ENCODE data around the gene TTLL7. TPM values are rescaled to one million over a fixed set of nuclear protein-coding genes. Genes with fewer than 3 reads are reported as not detected.

TTLL7 gene
- total RNA-seq, 6 donors from 2014 or later: 7.5 to 44.3 (median 21.9) TPM

DNA sequence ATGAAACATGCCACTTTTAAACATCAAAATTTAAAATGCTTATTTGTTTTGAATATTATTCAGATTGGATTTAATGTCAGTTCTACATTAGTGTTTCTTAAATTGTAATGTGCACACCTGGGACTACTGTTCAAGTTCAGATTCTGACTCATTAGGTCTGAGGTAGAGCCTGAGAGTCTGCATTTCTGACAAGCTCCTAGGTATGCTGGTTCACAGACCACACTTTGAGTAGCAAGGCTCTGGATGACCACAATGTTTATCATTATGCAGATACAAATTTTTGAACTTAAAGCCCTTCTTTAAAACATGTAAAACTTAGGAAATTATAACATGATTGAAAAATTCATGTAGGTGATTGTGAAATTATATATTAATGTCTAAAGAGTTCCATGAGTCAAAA lies 40.2 kb downstream of the TTLL7 start:
- Histone ChIP-seq H3K4me3 (no peak overlapping the region), H3K27me3 (no peaks in the 10 kb centered on the region), H3K36me3 (no peaks in the 10 kb centered on the region), H3K9me3 (no peaks in the 10 kb centered on the region), H3K27ac (no peak overlapping the region), H3K4me1 (peaks cover 0 to 12% (median 6%) of the 10 kb centered on the region in 4 donors)
- no peak for TF ChIP-seq CTCF (IDR thresholded peaks at IDR 0.05)
- TF ChIP-seq POLR2AphosphoS5 (IDR thresholded peaks at IDR 0.05): no peak
- no peak for TF ChIP-seq EP300 (IDR thresholded peaks at IDR 0.05)
- TF ChIP-seq POLR2A (IDR thresholded peaks at IDR 0.05): no peak
- ATAC-seq (ENCODE audit: low FRiP score in 2 of 2) (no peak), DNase-seq (no peak)

- Histone ChIP-seq H3K4me3 (no peak overlapping the region), H3K36me3 (no peaks in the 10 kb centered on the region), H3K9me3 (no peaks in the 10 kb centered on the region), H3K27me3 (no peaks in the 10 kb centered on the region), H3K4me1 (no peaks in the 10 kb centered on the region), H3K27ac (no peak overlapping the region)
- DNase-seq: no peak
- TF ChIP-seq POLR2AphosphoS5 (IDR thresholded peaks at IDR 0.05) (no peak), POLR2A (IDR thresholded peaks at IDR 0.05) (no peak), EP300 (IDR thresholded peaks at IDR 0.05) (no peak), CTCF (IDR thresholded peaks at IDR 0.05) (no peak)
- no peak for ATAC-seq (ENCODE audit: low FRiP score in 2 of 2)
- 83 to 95% methylated on average over 3 of the region's 3 CpGs for WGBS, 2 donors
Measured at GRCh38 chr1:83954166-83954823, 44.6 kb downstream of the TTLL7 start.

- no peaks in the 10 kb centered on the region for H3K4me1 ChIP-seq
- 67 to 77% methylated on average over 7 of the region's 7 CpGs for WGBS, 2 donors
- H3K36me3 ChIP-seq: no peaks in the 10 kb centered on the region
- no peaks in the 10 kb centered on the region for H3K9me3 ChIP-seq
- no peaks in the 10 kb centered on the region for H3K27me3 ChIP-seq
- no peak for DNase-seq
- no peak overlapping the region for H3K4me3 ChIP-seq
- no peak for ATAC-seq (ENCODE audit: low FRiP score in 2 of 2)
- TF ChIP-seq CTCF (IDR thresholded peaks at IDR 0.05) (no peak), POLR2A (IDR thresholded peaks at IDR 0.05) (no peak), EP300 (IDR thresholded peaks at IDR 0.05) (no peak), POLR2AphosphoS5 (IDR thresholded peaks at IDR 0.05) (no peak)
- no peak overlapping the region for H3K27ac ChIP-seq
Measured at GRCh38 chr1:83950106-83950661, 48.7 kb downstream of the TTLL7 start.

DNA sequence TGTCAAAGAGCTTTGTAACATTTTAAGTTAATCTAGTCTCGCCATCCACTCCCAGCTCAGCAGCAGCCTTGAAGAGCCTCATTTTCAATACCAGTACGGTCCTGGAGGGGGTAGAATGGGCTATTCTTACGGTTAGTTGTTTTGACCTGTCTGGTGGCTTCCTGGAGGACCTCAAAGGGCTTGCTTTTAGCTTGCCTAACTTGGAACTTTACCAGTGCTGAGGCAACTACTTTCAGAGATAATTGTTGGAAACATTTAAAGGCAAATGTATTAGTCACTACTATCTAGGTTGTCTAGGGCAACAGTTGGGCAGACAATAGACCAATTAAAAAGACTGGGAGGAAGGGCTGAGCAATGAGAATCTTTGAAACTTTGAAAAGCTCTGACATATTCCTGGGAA lies 56.0 kb downstream of the TTLL7 start:
- no peaks in the 10 kb centered on the region for H3K27me3 ChIP-seq
- no peak overlapping the region for H3K27ac ChIP-seq
- no peak overlapping the region for H3K4me3 ChIP-seq
- TF ChIP-seq POLR2A (IDR thresholded peaks at IDR 0.05) (no peak), EP300 (IDR thresholded peaks at IDR 0.05) (no peak), CTCF (IDR thresholded peaks at IDR 0.05) (no peak)
- H3K36me3 ChIP-seq: no peaks in the 10 kb centered on the region
- peaks cover 0 to 3% (median 0%) of the 10 kb centered on the region in 4 donors for H3K9me3 ChIP-seq
- ATAC-seq (ENCODE audit: low FRiP score in 2 of 2) (no peak), DNase-seq (no peak)
- 78 to 87% methylated on average over 3 of the region's 3 CpGs for WGBS, 2 donors
- H3K4me1 ChIP-seq: no peaks in the 10 kb centered on the region

GRCh38 chr1:83934550-83934949 lies 64.4 kb downstream of the TTLL7 start:
- Histone ChIP-seq H3K27ac (no peak overlapping the region), H3K4me3 (no peak overlapping the region), H3K4me1 (no peaks in the 10 kb centered on the region), H3K27me3 (no peaks in the 10 kb centered on the region), H3K36me3 (peaks cover 0 to 3% (median 0%) of the 10 kb centered on the region in 4 donors), H3K9me3 (no peaks in the 10 kb centered on the region)
- TF ChIP-seq CTCF (IDR thresholded peaks at IDR 0.05): no peak
- TF ChIP-seq EP300 (IDR thresholded peaks at IDR 0.05): no peak
- TF ChIP-seq POLR2AphosphoS5 (IDR thresholded peaks at IDR 0.05): no peak
- TF ChIP-seq POLR2A (IDR thresholded peaks at IDR 0.05): no peak
- ATAC-seq (ENCODE audit: low FRiP score in 2 of 2) (no peak), DNase-seq (no peak)
